K562 (cell line): ENCODE results near the gene ZNF865. TPM values are rescaled to one million over a fixed set of nuclear protein-coding genes. Genes with fewer than 3 reads are reported as not detected.

Experiments used
- ATAC-seq: fragments of 200-7000 bp; cut with Tn5 transposase; 3 replicates; pipeline ENCODE4 v1.9.1; 2020; ENCODE audit warnings: moderate library complexity
- BruUV-seq: library from RNA; stranded (reverse); fragments of 400-500 nt; replicated peaks from 2 replicates; lab custom pipeline; 2021; lab: Mats Ljungman, UMichigan
- CTCF ChIA-PET: fragments of 300-600 bp; formaldehyde crosslinking; extraction: SDS; loops from one replicate; lab custom pipeline; 2021; ENCODE audit warnings: low intra/inter-chr PET ratio; lab: Yijun Ruan, JAX
- POLR2A ChIA-PET: fragments of 300-600, 350-650 bp; sonication (Branson Sonifier 250); formaldehyde crosslinking; extraction: SDS; loops from one replicate; lab custom pipeline; 2021; ENCODE audit warnings: antibody characterized with exemption, inconsistent platforms; lab: Yijun Ruan, JAX
- DNase-seq, 4 experiments: peaks; one replicate each; pipeline versions ENCODE4 v3.0.0 to v3.0.0-alpha.2; 2011 to 2018; ENCODE audit warnings: low spot score in 3 of 4, mixed read lengths in 3 of 4; ENCODE audit errors: extremely low read depth in 1 of 4
- FAIRE-seq: peaks from 2 replicates; lab custom pipeline; 2011; peaks lifted over from hg19 to GRCh38; lab: Jason Lieb, UNC
- H2AFZ ChIP-seq: 2 replicates; pipeline ENCODE4 v1.6.0; 2011; ENCODE audit warnings: low read depth, low read length, control low read depth, inconsistent platforms
- H3K27ac ChIP-seq: fragments of 200-600 bp; 3 replicates; pipeline ENCODE4 v1.8.0; 2011; ENCODE audit warnings: low read depth, mild to moderate bottlenecking, control low read depth, inconsistent platforms, low read length, moderate library complexity, mixed read lengths; ENCODE audit errors: extremely low read depth
- H3K27me3 ChIP-seq, 2 experiments: fragments of 300-600 bp in 1 of 2; 2 replicates in 1 of 2; 3 replicates in 1 of 2; pipeline versions ENCODE4 v1.6.0 to v1.8.0; 2011; ENCODE audit warnings: inconsistent platforms in 2 of 2, low read length in 2 of 2, mild to moderate bottlenecking in 1 of 2, mixed read lengths in 1 of 2, moderate library complexity in 1 of 2; ENCODE audit not compliant: control insufficient read depth in 2 of 2, insufficient read depth in 2 of 2
- H3K36me3 ChIP-seq: fragments of 300-600 bp; 3 replicates; pipeline ENCODE4 v1.8.0; 2011; ENCODE audit warnings: mild to moderate bottlenecking, low read length, inconsistent platforms; ENCODE audit not compliant: control insufficient read depth, insufficient read depth
- H3K4me1 ChIP-seq, 2 experiments: fragments of 200-600 bp in 1 of 2; replicated peaks in 1 of 2; 2 replicates in 1 of 2; 3 replicates in 1 of 2; pipeline versions ENCODE4 v1.5.1 to v1.8.0; 2011; ENCODE audit warnings: inconsistent platforms in 2 of 2, low read length in 2 of 2, mild to moderate bottlenecking in 1 of 2, mixed read lengths in 1 of 2, moderate library complexity in 1 of 2; ENCODE audit not compliant: control insufficient read depth in 2 of 2, insufficient read depth in 2 of 2
- H3K4me2 ChIP-seq: 2 replicates; pipeline ENCODE4 v1.6.1; 2011; ENCODE audit warnings: low read length, control low read depth, inconsistent platforms, mixed read lengths; ENCODE audit not compliant: insufficient read depth
- H3K4me3 ChIP-seq: fragments of 200-600 bp; sonication (generic), shearing (Covaris generic); 2 replicates; pipeline ENCODE4 v1.5.1; 2016; ENCODE audit warnings: control low read depth, inconsistent platforms
- H3K79me2 ChIP-seq: fragments of 200-600 bp; 3 replicates; pipeline ENCODE4 v1.8.0; 2011; ENCODE audit warnings: low read length, inconsistent platforms; ENCODE audit not compliant: control insufficient read depth, insufficient read depth
- H3K9ac ChIP-seq, 2 experiments: 2 replicates each; pipeline versions ENCODE4 v1.6.0 to v1.6.1; 2011; ENCODE audit warnings: low read depth in 2 of 2, low read length in 2 of 2, control low read depth in 1 of 2, inconsistent platforms in 1 of 2, mild to moderate bottlenecking in 1 of 2, mixed read lengths in 1 of 2; ENCODE audit not compliant: insufficient read depth in 1 of 2
- H3K9me1 ChIP-seq: one replicate; pipeline ENCODE4 v1.6.0; 2011; ENCODE audit warnings: inconsistent platforms, mild to moderate bottlenecking, low read length, moderate library complexity; ENCODE audit not compliant: control insufficient read depth, insufficient read depth
- H3K9me3 ChIP-seq: replicated peaks from 2 replicates; pipeline ENCODE4 v1.5.1; 2011; ENCODE audit warnings: low read depth, low read length, inconsistent platforms; ENCODE audit not compliant: control insufficient read depth, insufficient read depth
- H4K20me1 ChIP-seq: replicated peaks from 2 replicates; pipeline ENCODE4 v1.6.1; 2011; ENCODE audit warnings: low read length, inconsistent platforms, mixed read lengths; ENCODE audit not compliant: control insufficient read depth, insufficient read depth
- HMG20A ChIP-seq: fragments of 450-650 bp; formaldehyde crosslinking; conservative IDR thresholded peaks from 2 replicates; pipeline ENCODE4 v1.4.0; 2020; ENCODE audit warnings: mild to moderate bottlenecking, mixed read lengths
- RBFOX2 ChIP-seq: fragments of 200-400 bp; formaldehyde crosslinking; IDR thresholded peaks from 2 replicates; pipeline ENCODE4 v1.6.1; 2017; ENCODE audit warnings: low read depth, mild to moderate bottlenecking, low read length, moderate library complexity
- RCOR1 ChIP-seq, 2 experiments: IDR thresholded peaks; 2 replicates each; pipeline ENCODE4 v1.6.1; 2012; ENCODE audit warnings: low read depth in 2 of 2, low read length in 2 of 2, borderline replicate concordance in 1 of 2, improper control_type of control experiment in 1 of 2
- ZBED1 ChIP-seq: IDR thresholded peaks from 2 replicates; pipeline ENCODE4 v1.6.1; 2014
- ZBTB8A ChIP-seq: fragments of 450-650 bp; IDR thresholded peaks from 2 replicates; pipeline ENCODE4 v1.6.1; 2018; ENCODE audit warnings: mild to moderate bottlenecking, moderate library complexity; ENCODE audit not compliant: partially characterized antibody
- WGBS: fragments of 100-300 bp; shearing (Covaris generic); methylation state at CpG from one replicate; pipeline ENCODE4 v1.1.6; 2016; ENCODE audit warnings: low coverage, mixed read lengths; ENCODE audit not compliant: insufficient coverage; ENCODE audit errors: missing lambda C conversion rate; 5-methylcytosine and 5-hydroxymethylcytosine counted together
- in situ Hi-C: fragments of 300-500 bp; cut with MboI; formaldehyde crosslinking; loops from 4 replicates; pipeline ENCODE4 v1.15.0; 2018; ENCODE audit warnings: inconsistent platforms, mixed read lengths
- intact Hi-C: fragments of 100-400 bp; cut with micrococcal nuclease; formaldehyde crosslinking; loops from 2 replicates; pipeline ENCODE4 v1.14.2; 2022
- polyA plus RNA-seq, 8 experiments: library from polyadenylated mRNA; depleted of rRNA in 4 of 8; stranded (reverse) in 5 of 8; unstranded in 3 of 8; fragments of >200 nt; fragmentation: Nextera tagmentation in 2 of 8; fragmentation: Illumina TruSeq in 1 of 8; extraction: Ambion mirVana in 2 of 8; extraction: Trizol in 1 of 8; gene quantifications; 2 replicates each; pipeline versions ENCODE4 v1.2.1 to v1.2.3, GENCODE V29; 2011 to 2014; ENCODE audit warnings: inconsistent platforms in 1 of 8, missing spikeins in 1 of 8
- total RNA-seq, 7 experiments: library from RNA; depleted of rRNA in 6 of 7; stranded (reverse); fragments of >200 nt in 6 of 7; fragmentation: Illumina TruSeq in 2 of 7; extraction: Trizol in 2 of 7; gene quantifications; 2 replicates each; pipeline versions ENCODE4 v1.2.1 to v1.2.3, GENCODE V29; 2011 to 2021; ENCODE audit warnings: low replicate concordance in 1 of 7
- TF ChIP-seq, protein P1 (sequence below): fragments of 450-650 bp; formaldehyde crosslinking; conservative IDR thresholded peaks from 2 replicates; pipeline ENCODE4 v1.4.0; 2022; ENCODE audit warnings: mild to moderate bottlenecking, missing genetic modification characterization
- TF ChIP-seq, protein P2 (sequence below): fragments of 200-600 bp; sonication (generic); IDR thresholded peaks from one replicate; pipeline ENCODE4 v1.6.1; 2012; ENCODE audit warnings: mild to moderate bottlenecking, low read depth, low read length, inconsistent platforms
- TF ChIP-seq, protein P3 (sequence below): IDR thresholded peaks from 3 replicates; pipeline ENCODE4 v1.6.1; 2011; ENCODE audit warnings: borderline replicate concordance, mild to moderate bottlenecking; ENCODE audit not compliant: insufficient read length, insufficient read depth

ZNF865 gene
- total and polyA plus RNA-seq, 9 of the 15 experiments (the other 6 are each of a cell fraction or from before 2014, with no cell fraction given), result 0.40 to 18.8 (median 1.6) TPM; not detected in 2

DNA sequence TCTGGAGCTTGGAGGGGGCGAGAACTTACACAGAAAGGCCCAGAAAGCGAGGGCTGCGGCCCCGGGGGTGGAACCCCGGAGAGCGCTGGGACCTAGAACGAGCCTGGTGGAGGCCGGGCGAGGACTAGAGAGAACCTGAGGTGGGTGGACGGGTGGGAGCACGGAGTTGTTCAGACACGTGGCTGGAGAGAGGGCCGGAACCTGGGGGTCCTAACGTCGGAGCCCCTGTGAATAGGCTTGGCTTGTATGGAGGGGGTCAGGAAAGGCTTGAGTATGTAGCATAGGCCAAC lies 38.4 kb downstream of the ZNF865 start:
- POLR2A ChIA-PET, result interaction anchor here (2.3 kb wide), 1 partner anchor 11 kb away, joined by 8 read pairs; the partner anchor contains the start of gene U2AF2
- Histone ChIP-seq H3K4me3 (peak overlapping the region; percentile 94), H3K79me2 (peaks cover 79% of the 10 kb centered on the region), H3K27me3 (no peaks in the 10 kb centered on the region), H3K9me1 (no peaks in the 10 kb centered on the region), H3K9ac (peak overlapping the region; percentile 88 to 98), H3K27ac (peak overlapping the region; percentile 74), H3K4me1 (peaks cover 43 to 77% of the 10 kb centered on the region in 2 experiments), H3K4me2 (peak overlapping the region; percentile 90), H3K9me3 (no peaks in the 10 kb centered on the region), H2AFZ (no peak overlapping the region), H4K20me1 (no peaks in the 10 kb centered on the region), H3K36me3 (peaks cover 31% of the 10 kb centered on the region; the same call in 2 of the 3 replicates)
- no peak for DNase-seq
- peak; percentile 1; the same call in 1 of the 3 replicates for ATAC-seq
- FAIRE-seq, result no peak
- in situ Hi-C loops (loop anchor here (25.0 kb wide), 2 partner anchors 507 to 668 kb away; partner anchors contain the start of genes TNNT1 and ZSCAN5A), intact Hi-C loops (no loop called here)
- BruUV-seq, result no TSS peak
- CTCF ChIA-PET, result interaction anchor here (1.0 kb wide), 1 partner anchor 10 kb away, joined by 3 read pairs; no protein-coding TSS in a partner anchor
- 1% methylated on average over 14 of the region's 15 CpGs for WGBS
- TF ChIP-seq RBFOX2 (peak; percentile 26; the same call in 1 of the 2 replicates), HMG20A (CRISPR knock-in tag) (no peak), RCOR1 (IDR thresholded peaks at IDR 0.05; ENCODE audit: borderline replicate concordance in 1 of 2, low read depth in 2 of 2, low read length in 2 of 2) (no peak), ZBTB8A (no peak), ZBED1 (no peak)
- TF ChIP-seq, protein P1, sequence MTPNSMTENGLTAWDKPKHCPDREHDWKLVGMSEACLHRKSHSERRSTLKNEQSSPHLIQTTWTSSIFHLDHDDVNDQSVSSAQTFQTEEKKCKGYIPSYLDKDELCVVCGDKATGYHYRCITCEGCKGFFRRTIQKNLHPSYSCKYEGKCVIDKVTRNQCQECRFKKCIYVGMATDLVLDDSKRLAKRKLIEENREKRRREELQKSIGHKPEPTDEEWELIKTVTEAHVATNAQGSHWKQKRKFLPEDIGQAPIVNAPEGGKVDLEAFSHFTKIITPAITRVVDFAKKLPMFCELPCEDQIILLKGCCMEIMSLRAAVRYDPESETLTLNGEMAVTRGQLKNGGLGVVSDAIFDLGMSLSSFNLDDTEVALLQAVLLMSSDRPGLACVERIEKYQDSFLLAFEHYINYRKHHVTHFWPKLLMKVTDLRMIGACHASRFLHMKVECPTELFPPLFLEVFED, result no peak
- TF ChIP-seq, protein P2, sequence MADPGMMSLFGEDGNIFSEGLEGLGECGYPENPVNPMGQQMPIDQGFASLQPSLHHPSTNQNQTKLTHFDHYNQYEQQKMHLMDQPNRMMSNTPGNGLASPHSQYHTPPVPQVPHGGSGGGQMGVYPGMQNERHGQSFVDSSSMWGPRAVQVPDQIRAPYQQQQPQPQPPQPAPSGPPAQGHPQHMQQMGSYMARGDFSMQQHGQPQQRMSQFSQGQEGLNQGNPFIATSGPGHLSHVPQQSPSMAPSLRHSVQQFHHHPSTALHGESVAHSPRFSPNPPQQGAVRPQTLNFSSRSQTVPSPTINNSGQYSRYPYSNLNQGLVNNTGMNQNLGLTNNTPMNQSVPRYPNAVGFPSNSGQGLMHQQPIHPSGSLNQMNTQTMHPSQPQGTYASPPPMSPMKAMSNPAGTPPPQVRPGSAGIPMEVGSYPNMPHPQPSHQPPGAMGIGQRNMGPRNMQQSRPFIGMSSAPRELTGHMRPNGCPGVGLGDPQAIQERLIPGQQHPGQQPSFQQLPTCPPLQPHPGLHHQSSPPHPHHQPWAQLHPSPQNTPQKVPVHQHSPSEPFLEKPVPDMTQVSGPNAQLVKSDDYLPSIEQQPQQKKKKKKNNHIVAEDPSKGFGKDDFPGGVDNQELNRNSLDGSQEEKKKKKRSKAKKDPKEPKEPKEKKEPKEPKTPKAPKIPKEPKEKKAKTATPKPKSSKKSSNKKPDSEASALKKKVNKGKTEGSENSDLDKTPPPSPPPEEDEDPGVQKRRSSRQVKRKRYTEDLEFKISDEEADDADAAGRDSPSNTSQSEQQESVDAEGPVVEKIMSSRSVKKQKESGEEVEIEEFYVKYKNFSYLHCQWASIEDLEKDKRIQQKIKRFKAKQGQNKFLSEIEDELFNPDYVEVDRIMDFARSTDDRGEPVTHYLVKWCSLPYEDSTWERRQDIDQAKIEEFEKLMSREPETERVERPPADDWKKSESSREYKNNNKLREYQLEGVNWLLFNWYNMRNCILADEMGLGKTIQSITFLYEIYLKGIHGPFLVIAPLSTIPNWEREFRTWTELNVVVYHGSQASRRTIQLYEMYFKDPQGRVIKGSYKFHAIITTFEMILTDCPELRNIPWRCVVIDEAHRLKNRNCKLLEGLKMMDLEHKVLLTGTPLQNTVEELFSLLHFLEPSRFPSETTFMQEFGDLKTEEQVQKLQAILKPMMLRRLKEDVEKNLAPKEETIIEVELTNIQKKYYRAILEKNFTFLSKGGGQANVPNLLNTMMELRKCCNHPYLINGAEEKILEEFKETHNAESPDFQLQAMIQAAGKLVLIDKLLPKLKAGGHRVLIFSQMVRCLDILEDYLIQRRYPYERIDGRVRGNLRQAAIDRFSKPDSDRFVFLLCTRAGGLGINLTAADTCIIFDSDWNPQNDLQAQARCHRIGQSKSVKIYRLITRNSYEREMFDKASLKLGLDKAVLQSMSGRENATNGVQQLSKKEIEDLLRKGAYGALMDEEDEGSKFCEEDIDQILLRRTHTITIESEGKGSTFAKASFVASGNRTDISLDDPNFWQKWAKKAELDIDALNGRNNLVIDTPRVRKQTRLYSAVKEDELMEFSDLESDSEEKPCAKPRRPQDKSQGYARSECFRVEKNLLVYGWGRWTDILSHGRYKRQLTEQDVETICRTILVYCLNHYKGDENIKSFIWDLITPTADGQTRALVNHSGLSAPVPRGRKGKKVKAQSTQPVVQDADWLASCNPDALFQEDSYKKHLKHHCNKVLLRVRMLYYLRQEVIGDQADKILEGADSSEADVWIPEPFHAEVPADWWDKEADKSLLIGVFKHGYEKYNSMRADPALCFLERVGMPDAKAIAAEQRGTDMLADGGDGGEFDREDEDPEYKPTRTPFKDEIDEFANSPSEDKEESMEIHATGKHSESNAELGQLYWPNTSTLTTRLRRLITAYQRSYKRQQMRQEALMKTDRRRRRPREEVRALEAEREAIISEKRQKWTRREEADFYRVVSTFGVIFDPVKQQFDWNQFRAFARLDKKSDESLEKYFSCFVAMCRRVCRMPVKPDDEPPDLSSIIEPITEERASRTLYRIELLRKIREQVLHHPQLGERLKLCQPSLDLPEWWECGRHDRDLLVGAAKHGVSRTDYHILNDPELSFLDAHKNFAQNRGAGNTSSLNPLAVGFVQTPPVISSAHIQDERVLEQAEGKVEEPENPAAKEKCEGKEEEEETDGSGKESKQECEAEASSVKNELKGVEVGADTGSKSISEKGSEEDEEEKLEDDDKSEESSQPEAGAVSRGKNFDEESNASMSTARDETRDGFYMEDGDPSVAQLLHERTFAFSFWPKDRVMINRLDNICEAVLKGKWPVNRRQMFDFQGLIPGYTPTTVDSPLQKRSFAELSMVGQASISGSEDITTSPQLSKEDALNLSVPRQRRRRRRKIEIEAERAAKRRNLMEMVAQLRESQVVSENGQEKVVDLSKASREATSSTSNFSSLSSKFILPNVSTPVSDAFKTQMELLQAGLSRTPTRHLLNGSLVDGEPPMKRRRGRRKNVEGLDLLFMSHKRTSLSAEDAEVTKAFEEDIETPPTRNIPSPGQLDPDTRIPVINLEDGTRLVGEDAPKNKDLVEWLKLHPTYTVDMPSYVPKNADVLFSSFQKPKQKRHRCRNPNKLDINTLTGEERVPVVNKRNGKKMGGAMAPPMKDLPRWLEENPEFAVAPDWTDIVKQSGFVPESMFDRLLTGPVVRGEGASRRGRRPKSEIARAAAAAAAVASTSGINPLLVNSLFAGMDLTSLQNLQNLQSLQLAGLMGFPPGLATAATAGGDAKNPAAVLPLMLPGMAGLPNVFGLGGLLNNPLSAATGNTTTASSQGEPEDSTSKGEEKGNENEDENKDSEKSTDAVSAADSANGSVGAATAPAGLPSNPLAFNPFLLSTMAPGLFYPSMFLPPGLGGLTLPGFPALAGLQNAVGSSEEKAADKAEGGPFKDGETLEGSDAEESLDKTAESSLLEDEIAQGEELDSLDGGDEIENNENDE, result no peak
- TF ChIP-seq, protein P3, sequence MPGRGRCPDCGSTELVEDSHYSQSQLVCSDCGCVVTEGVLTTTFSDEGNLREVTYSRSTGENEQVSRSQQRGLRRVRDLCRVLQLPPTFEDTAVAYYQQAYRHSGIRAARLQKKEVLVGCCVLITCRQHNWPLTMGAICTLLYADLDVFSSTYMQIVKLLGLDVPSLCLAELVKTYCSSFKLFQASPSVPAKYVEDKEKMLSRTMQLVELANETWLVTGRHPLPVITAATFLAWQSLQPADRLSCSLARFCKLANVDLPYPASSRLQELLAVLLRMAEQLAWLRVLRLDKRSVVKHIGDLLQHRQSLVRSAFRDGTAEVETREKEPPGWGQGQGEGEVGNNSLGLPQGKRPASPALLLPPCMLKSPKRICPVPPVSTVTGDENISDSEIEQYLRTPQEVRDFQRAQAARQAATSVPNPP, result no peak
